ENCODE measurements around the gene RHOT2.

DNA sequence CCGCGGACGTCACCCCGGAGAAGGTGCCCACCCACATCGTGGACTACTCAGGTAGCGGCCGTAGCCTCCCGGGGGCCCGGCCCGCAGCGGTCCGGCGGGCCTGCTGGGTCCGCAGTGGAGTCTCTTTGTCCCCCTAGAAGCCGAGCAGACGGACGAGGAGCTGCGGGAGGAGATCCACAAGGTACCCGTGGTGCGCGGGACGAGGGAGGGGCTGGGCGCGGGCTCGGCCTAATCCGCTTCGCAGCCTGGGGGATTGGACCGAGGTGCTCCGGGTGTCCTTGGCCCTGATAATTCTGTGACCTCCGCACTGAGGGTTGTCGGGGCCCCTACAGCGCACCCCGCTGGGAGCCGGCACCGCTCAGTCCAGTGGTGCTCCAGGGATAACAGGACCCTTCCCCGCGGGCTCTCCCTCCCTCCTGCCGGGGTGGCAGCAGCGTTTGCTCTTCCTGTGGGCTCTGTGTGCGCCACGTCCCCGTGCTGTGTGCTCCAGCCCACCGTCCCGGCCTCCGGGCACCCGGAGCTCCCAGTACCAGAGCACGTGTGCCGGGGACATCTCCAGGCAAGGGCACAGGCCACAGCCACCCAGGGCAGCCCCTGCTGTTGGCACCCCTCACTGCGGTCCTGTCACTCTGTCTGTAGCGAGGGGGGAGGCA lies 713 bp downstream of the RHOT2 start:
- TF ChIP-seq CTCF (IDR thresholded peaks at IDR 0.05 in 2 of 3, conservative IDR thresholded peaks at IDR 0.05 in 1 of 3; ENCODE audit: insufficient read depth in 2 of 3, low read depth in 1 of 3, low read length in 3 of 3) (no peak), SIN3A (IDR thresholded peaks at IDR 0.05; ENCODE audit: borderline replicate concordance in 2 of 2, control insufficient read depth in 1 of 2, low read depth in 2 of 2, low read length in 2 of 2) (no peak; a peak in 2 of 4 replicates)

Measured in K562 (cell line).